Coronary artery (tissue), 2 donors: ENCODE results near the gene EHMT1.

ENCODE experiments used
- DNase-seq: peaks from one replicate; pipeline ENCODE4 v3.0.0-alpha.2; 2017; ENCODE audit warnings: low spot score
- H3K27ac ChIP-seq, 2 donors: fragments of 200-600 bp; sonication (generic); one replicate each; pipeline ENCODE4 v1.5.1; 2016 to 2019
- H3K4me3 ChIP-seq: fragments of 200-600 bp; sonication (generic); 2 replicates; pipeline ENCODE4 v1.5.1; 2016; ENCODE audit warnings: mild to moderate bottlenecking, moderate library complexity
- CTCF ChIP-seq: fragments of 200-600 bp; sonication (generic); IDR thresholded peaks from one replicate; pipeline ENCODE4 v1.5.1; 2019; ENCODE audit warnings: antibody characterized with exemption

The EHMT1 gene

GRCh38 chr9:137815256-137816255 lies 196.8 kb downstream of the EHMT1 start:
- no peak for DNase-seq
- Histone ChIP-seq H3K4me3 (no peak overlapping the region), H3K27ac (no peak overlapping the region)
- no peak for TF ChIP-seq CTCF

GRCh38 chr9:137816531-137817235 lies 197.9 kb downstream of the EHMT1 start:
- TF ChIP-seq CTCF: no peak
- H3K4me3 ChIP-seq: no peak overlapping the region
- DNase-seq: no peak

GRCh38 chr9:137817236-137818200 lies 198.7 kb downstream of the EHMT1 start:
- H3K27ac ChIP-seq: no peak overlapping the region
- DNase-seq: no peak
- H3K4me3 ChIP-seq: no peak overlapping the region
- TF ChIP-seq CTCF: no peak

More at GRCh38 chr9:137816531-137817235, 197.9 kb downstream of the EHMT1 start:
- H3K27ac ChIP-seq: no peak overlapping the region

- TF ChIP-seq CTCF: no peak
- Histone ChIP-seq H3K27ac (no peak overlapping the region), H3K4me3 (no peak overlapping the region)
- DNase-seq: no peak
Observed at GRCh38 chr9:137818286-137818685, 199.5 kb downstream of the EHMT1 start.

- Histone ChIP-seq H3K27ac (no peak overlapping the region), H3K4me3 (no peak overlapping the region)
- TF ChIP-seq CTCF: no peak
- no peak for DNase-seq
Observed at GRCh38 chr9:137820161-137820855, 201.5 kb downstream of the EHMT1 start.
